ENCODE measurements around the gene PRAMEF12. TPM values are rescaled to one million over a fixed set of nuclear protein-coding genes. Genes with fewer than 3 reads are reported as not detected.

PRAMEF12 gene
- total RNA-seq, 1 donor from 2014 or later, result not detected

- no peaks in the 10 kb centered on the region for H3K9me3 Mint-ChIP-seq (ENCODE audit: unreplicated experiment)
- H3K4me3 Mint-ChIP-seq (ENCODE audit: unreplicated experiment), result no peak overlapping the region
- no peaks in the 10 kb centered on the region for H3K36me3 Mint-ChIP-seq (ENCODE audit: low read depth, unreplicated experiment)
- peak; percentile 45 for TF ChIP-seq CTCF (IDR thresholded peaks at IDR 0.05; ENCODE audit: unreplicated experiment)
- no peaks in the 10 kb centered on the region for H3K4me1 Mint-ChIP-seq (ENCODE audit: unreplicated experiment)
- H3K27me3 Mint-ChIP-seq (ENCODE audit: unreplicated experiment), result peaks cover 2% of the 10 kb centered on the region
- DNase-seq (ENCODE audit: low spot score), result no peak
- H3K27ac Mint-ChIP-seq (ENCODE audit: unreplicated experiment), result no peak overlapping the region
These were observed 13.2 kb upstream of the PRAMEF12 start for GRCh38 chr1:12760256-12760795.

- TF ChIP-seq CTCF (IDR thresholded peaks at IDR 0.05; ENCODE audit: unreplicated experiment), result no peak
These were observed 11.8 kb upstream of the PRAMEF12 start for GRCh38 chr1:12761781-12762180.

GRCh38 chr1:12762766-12763165 lies 10.8 kb upstream of the PRAMEF12 start:
- DNase-seq (ENCODE audit: low spot score), result no peak
- no peak overlapping the region for H3K4me3 Mint-ChIP-seq (ENCODE audit: unreplicated experiment)
- peaks cover 2% of the 10 kb centered on the region for H3K27me3 Mint-ChIP-seq (ENCODE audit: unreplicated experiment)
- no peaks in the 10 kb centered on the region for H3K4me1 Mint-ChIP-seq (ENCODE audit: unreplicated experiment)
- H3K9me3 Mint-ChIP-seq (ENCODE audit: unreplicated experiment), result no peaks in the 10 kb centered on the region
- TF ChIP-seq CTCF (IDR thresholded peaks at IDR 0.05; ENCODE audit: unreplicated experiment), result no peak
- no peak overlapping the region for H3K27ac Mint-ChIP-seq (ENCODE audit: unreplicated experiment)
- H3K36me3 Mint-ChIP-seq (ENCODE audit: low read depth, unreplicated experiment), result no peaks in the 10 kb centered on the region

More at GRCh38 chr1:12761781-12762180, 11.8 kb upstream of the PRAMEF12 start:
- Mint-ChIP-seq H3K27me3 (ENCODE audit: unreplicated experiment) (peaks cover 2% of the 10 kb centered on the region), H3K4me3 (ENCODE audit: unreplicated experiment) (no peak overlapping the region), H3K36me3 (ENCODE audit: low read depth, unreplicated experiment) (no peaks in the 10 kb centered on the region), H3K27ac (ENCODE audit: unreplicated experiment) (no peak overlapping the region), H3K4me1 (ENCODE audit: unreplicated experiment) (no peaks in the 10 kb centered on the region), H3K9me3 (ENCODE audit: unreplicated experiment) (no peaks in the 10 kb centered on the region)
- DNase-seq (ENCODE audit: low spot score), result no peak

GRCh38 chr1:12763479-12763878 lies 10.1 kb upstream of the PRAMEF12 start:
- no peaks in the 10 kb centered on the region for H3K27me3 Mint-ChIP-seq (ENCODE audit: unreplicated experiment)
- no peak overlapping the region for H3K27ac Mint-ChIP-seq (ENCODE audit: unreplicated experiment)
- no peaks in the 10 kb centered on the region for H3K36me3 Mint-ChIP-seq (ENCODE audit: low read depth, unreplicated experiment)
- no peak overlapping the region for H3K4me3 Mint-ChIP-seq (ENCODE audit: unreplicated experiment)
- no peaks in the 10 kb centered on the region for H3K9me3 Mint-ChIP-seq (ENCODE audit: unreplicated experiment)
- DNase-seq (ENCODE audit: low spot score), result no peak
- TF ChIP-seq CTCF (IDR thresholded peaks at IDR 0.05; ENCODE audit: unreplicated experiment), result no peak
- H3K4me1 Mint-ChIP-seq (ENCODE audit: unreplicated experiment), result no peaks in the 10 kb centered on the region

- no peak for TF ChIP-seq CTCF (IDR thresholded peaks at IDR 0.05; ENCODE audit: unreplicated experiment)
- Mint-ChIP-seq H3K27me3 (ENCODE audit: unreplicated experiment) (no peaks in the 10 kb centered on the region), H3K4me1 (ENCODE audit: unreplicated experiment) (no peaks in the 10 kb centered on the region), H3K36me3 (ENCODE audit: low read depth, unreplicated experiment) (no peaks in the 10 kb centered on the region), H3K9me3 (ENCODE audit: unreplicated experiment) (no peaks in the 10 kb centered on the region), H3K4me3 (ENCODE audit: unreplicated experiment) (no peak overlapping the region), H3K27ac (ENCODE audit: unreplicated experiment) (no peak overlapping the region)
- no peak for DNase-seq (ENCODE audit: low spot score)
These were observed 9.5 kb upstream of the PRAMEF12 start for GRCh38 chr1:12764016-12764415.

Data from endothelial cell (in vitro differentiated cells).